CD14-positive monocyte (primary cell): Measurements from ENCODE around the gene IL23R. TPM values are rescaled to one million over a fixed set of nuclear protein-coding genes. Genes with fewer than 3 reads are reported as not detected.

Source experiments
- DNase-seq, 3 donors: peaks; one replicate each; pipeline ENCODE4 v3.0.0-alpha.2; 2011 to 2022
- H2AFZ ChIP-seq: 2 replicates; pipeline ENCODE4 v1.6.0; 2012; ENCODE audit warnings: mild to moderate bottlenecking, low read depth, low read length, inconsistent platforms; ENCODE audit not compliant: insufficient read depth, poor library complexity, severe bottlenecking
- H3K27ac ChIP-seq, 2 donors: 1 replicate in 1 of 2; 2 replicates in 1 of 2; pipeline ENCODE4 v1.5.1; 2012 to 2013; ENCODE audit warnings: low read length in 2 of 2, control low read depth in 1 of 2, inconsistent platforms in 1 of 2, low read depth in 1 of 2, mild to moderate bottlenecking in 1 of 2
- H3K27me3 ChIP-seq, 2 donors: one replicate each; pipeline versions ENCODE4 v1.6.0 to v1.6.1; 2011 to 2013; ENCODE audit warnings: low read length in 2 of 2; ENCODE audit not compliant: control insufficient read depth in 2 of 2, insufficient read depth in 2 of 2
- H3K36me3 ChIP-seq, 2 donors: replicated peaks in 1 of 2; 1 replicate in 1 of 2; 2 replicates in 1 of 2; pipeline versions ENCODE4 v1.5.1 to v1.6.1; 2012 to 2013; ENCODE audit warnings: low read length in 2 of 2, control low read depth in 1 of 2, inconsistent platforms in 1 of 2, mild to moderate bottlenecking in 1 of 2; ENCODE audit not compliant: insufficient read depth in 2 of 2, control insufficient read depth in 1 of 2
- H3K4me1 ChIP-seq, 2 donors: 1 replicate in 1 of 2; 2 replicates in 1 of 2; pipeline versions ENCODE4 v1.5.1 to v1.6.1; 2012 to 2013; ENCODE audit warnings: low read length in 2 of 2, control low read depth in 1 of 2, inconsistent platforms in 1 of 2, mild to moderate bottlenecking in 1 of 2, moderate library complexity in 1 of 2; ENCODE audit not compliant: insufficient read depth in 2 of 2, control insufficient read depth in 1 of 2
- H3K4me2 ChIP-seq: replicated peaks from 2 replicates; pipeline ENCODE3; 2012; ENCODE audit warnings: low read length, moderate library complexity, mild to moderate bottlenecking; ENCODE audit not compliant: poor library complexity, severe bottlenecking; ENCODE audit errors: extremely low read depth
- H3K4me3 ChIP-seq, 3 experiments: fragments of 200-600 bp in 1 of 3; sonication (generic) in 1 of 3; replicated peaks in 1 of 3; 1 replicate in 2 of 3; 2 replicates in 1 of 3; pipeline ENCODE4 v1.5.1; 2011 to 2013; ENCODE audit warnings: low read length in 3 of 3, mild to moderate bottlenecking in 3 of 3, control low read depth in 2 of 3, low read depth in 2 of 3, inconsistent platforms in 1 of 3, moderate library complexity in 1 of 3
- H3K79me2 ChIP-seq: 2 replicates; pipeline ENCODE4 v1.6.0; 2012; ENCODE audit warnings: mild to moderate bottlenecking, control low read depth, inconsistent platforms, low read length, moderate library complexity; ENCODE audit not compliant: insufficient read depth
- H3K9ac ChIP-seq: 2 replicates; pipeline ENCODE4 v1.6.0; 2017; ENCODE audit warnings: low read length, mild to moderate bottlenecking; ENCODE audit not compliant: insufficient read depth, poor library complexity, severe bottlenecking
- H3K9me3 ChIP-seq, 2 donors: replicated peaks in 1 of 2; 1 replicate in 1 of 2; 2 replicates in 1 of 2; pipeline versions ENCODE4 v1.5.1 to v1.6.1; 2012 to 2013; ENCODE audit warnings: low read length in 2 of 2, control low read depth in 1 of 2; ENCODE audit not compliant: control insufficient read depth in 1 of 2, insufficient read depth in 1 of 2
- H4K20me1 ChIP-seq: 2 replicates; pipeline ENCODE4 v1.6.0; 2012; ENCODE audit warnings: mild to moderate bottlenecking, low read length, control low read depth, moderate library complexity; ENCODE audit not compliant: insufficient read depth
- H3K27ac Mint-ChIP-seq, 7 donors: one replicate each; pipeline ENCODE4 v1.8.0; 2020; ENCODE audit warnings: mild to moderate bottlenecking in 7 of 7, mixed read lengths in 7 of 7, moderate library complexity in 6 of 7, inconsistent platforms in 2 of 7
- H3K27me3 Mint-ChIP-seq, 3 donors: one replicate each; pipeline ENCODE4 v1.8.0; 2021 to 2022; ENCODE audit warnings: low read depth in 3 of 3, mild to moderate bottlenecking in 3 of 3, mixed read lengths in 3 of 3, moderate library complexity in 3 of 3, inconsistent platforms in 1 of 3
- H3K36me3 Mint-ChIP-seq, 2 donors: one replicate each; pipeline ENCODE4 v1.8.0; 2020; ENCODE audit warnings: mixed read lengths in 2 of 2, inconsistent platforms in 1 of 2, mild to moderate bottlenecking in 1 of 2
- H3K4me1 Mint-ChIP-seq: one replicate; pipeline ENCODE4 v1.8.0; 2020; ENCODE audit warnings: mild to moderate bottlenecking, mixed read lengths
- H3K4me3 Mint-ChIP-seq, 2 donors: one replicate each; pipeline ENCODE4 v1.8.0; 2020; ENCODE audit warnings: mild to moderate bottlenecking in 2 of 2, mixed read lengths in 2 of 2, moderate library complexity in 1 of 2
- H3K9me3 Mint-ChIP-seq, 7 donors: one replicate each; pipeline ENCODE4 v1.8.0; 2020 to 2022; ENCODE audit warnings: mixed read lengths in 7 of 7, mild to moderate bottlenecking in 6 of 7, moderate library complexity in 6 of 7, inconsistent platforms in 2 of 7
- CTCF ChIP-seq: fragments of 200-600 bp; IDR thresholded peaks from one replicate; pipeline ENCODE4 v1.8.0; 2022; ENCODE audit warnings: antibody characterized with exemption, mild to moderate bottlenecking
- WGBS: methylation state at CpG from one replicate; pipeline ENCODE4 v1.1.5; 2013; ENCODE audit warnings: missing lambda C conversion rate; ENCODE audit not compliant: insufficient coverage; 5-methylcytosine and 5-hydroxymethylcytosine counted together
- intact Hi-C, 2 donors: fragments of 100-400 bp; cut with micrococcal nuclease; formaldehyde crosslinking; loops; one replicate each; pipeline versions ENCODE4 v1.15.0 to v1.15.1; 2023
- polyA plus RNA-seq, 3 donors: library from polyadenylated mRNA; depleted of rRNA in 1 of 3; unstranded in 2 of 3; stranded (reverse) in 1 of 3; fragments of 300-500 nt in 2 of 3; fragments of >200 nt in 1 of 3; fragmentation: Illumina TruSeq in 2 of 3; gene quantifications; 1 replicate in 2 of 3; 2 replicates in 1 of 3; pipeline ENCODE4 v1.2.3, GENCODE V29; 2012 to 2021

Gene IL23R
- polyA plus RNA-seq, 3 donors, result not detected

GRCh38 chr1:67216401-67216800 lies 50.1 kb downstream of the IL23R start:
- Histone ChIP-seq H3K79me2 (no peaks in the 10 kb centered on the region), H3K4me3 (no peak overlapping the region), H4K20me1 (no peaks in the 10 kb centered on the region), H3K9ac (no peak overlapping the region), H3K36me3 (no peaks in the 10 kb centered on the region), H3K9me3 (no peaks in the 10 kb centered on the region), H2AFZ (no peak overlapping the region), H3K27me3 (no peaks in the 10 kb centered on the region), H3K4me2 (no peak overlapping the region), H3K27ac (no peak overlapping the region), H3K4me1 (no peaks in the 10 kb centered on the region)
- no peaks in the 10 kb centered on the region for H3K9me3 Mint-ChIP-seq
- H3K27me3 Mint-ChIP-seq, result peaks cover 0 to 1% (median 0%) of the 10 kb centered on the region in 3 donors
- DNase-seq, result no peak
- H3K4me1 Mint-ChIP-seq, result no peaks in the 10 kb centered on the region
- H3K36me3 Mint-ChIP-seq, result no peaks in the 10 kb centered on the region
- WGBS, result no CpG with 5 or more reads among the region's 1 CpG
- H3K27ac Mint-ChIP-seq, result no peak overlapping the region
- no peak overlapping the region for H3K4me3 Mint-ChIP-seq
- TF ChIP-seq CTCF, result no peak
- intact Hi-C loops, result no loop called here

- H3K27ac Mint-ChIP-seq, result no peak overlapping the region
- H2AFZ ChIP-seq, result no peak overlapping the region
- H3K9me3 Mint-ChIP-seq, result no peaks in the 10 kb centered on the region
- no peaks in the 10 kb centered on the region for H3K4me1 ChIP-seq
- no peaks in the 10 kb centered on the region for H3K4me1 Mint-ChIP-seq
- H3K27ac ChIP-seq, result no peak overlapping the region
- no peak overlapping the region for H3K9ac ChIP-seq
- no peaks in the 10 kb centered on the region for H3K27me3 ChIP-seq
- no peak overlapping the region for H3K4me3 ChIP-seq
- no peaks in the 10 kb centered on the region for H3K36me3 ChIP-seq
- no peak overlapping the region for H3K4me3 Mint-ChIP-seq
- no peak for DNase-seq
- WGBS, result no CpG with 5 or more reads among the region's 1 CpG
- no peaks in the 10 kb centered on the region for H3K9me3 ChIP-seq
- TF ChIP-seq CTCF, result no peak
- no peak overlapping the region for H3K4me2 ChIP-seq
- H3K79me2 ChIP-seq, result no peaks in the 10 kb centered on the region
- no peaks in the 10 kb centered on the region for H3K36me3 Mint-ChIP-seq
- peaks cover 0 to 2% (median 1%) of the 10 kb centered on the region in 3 donors for H3K27me3 Mint-ChIP-seq
- intact Hi-C loops, result no loop called here
- no peaks in the 10 kb centered on the region for H4K20me1 ChIP-seq
Observed at GRCh38 chr1:67217417-67217816, 51.2 kb downstream of the IL23R start.
